NCI-H1105 treated with DMSO at 0.1 percent for 48 hours (cell line): ENCODE results near the gene FBXL16.
"Not testable (repeated sequence)": the region's sequence is repeated elsewhere in the genome, so short reads cannot be mapped to it uniquely, and the experiment has no call there.

Experiments
- DNase-seq: peaks from one replicate; lab custom pipeline; 2025; lab: John Stamatoyannopoulos, UW

Gene FBXL16

DNA sequence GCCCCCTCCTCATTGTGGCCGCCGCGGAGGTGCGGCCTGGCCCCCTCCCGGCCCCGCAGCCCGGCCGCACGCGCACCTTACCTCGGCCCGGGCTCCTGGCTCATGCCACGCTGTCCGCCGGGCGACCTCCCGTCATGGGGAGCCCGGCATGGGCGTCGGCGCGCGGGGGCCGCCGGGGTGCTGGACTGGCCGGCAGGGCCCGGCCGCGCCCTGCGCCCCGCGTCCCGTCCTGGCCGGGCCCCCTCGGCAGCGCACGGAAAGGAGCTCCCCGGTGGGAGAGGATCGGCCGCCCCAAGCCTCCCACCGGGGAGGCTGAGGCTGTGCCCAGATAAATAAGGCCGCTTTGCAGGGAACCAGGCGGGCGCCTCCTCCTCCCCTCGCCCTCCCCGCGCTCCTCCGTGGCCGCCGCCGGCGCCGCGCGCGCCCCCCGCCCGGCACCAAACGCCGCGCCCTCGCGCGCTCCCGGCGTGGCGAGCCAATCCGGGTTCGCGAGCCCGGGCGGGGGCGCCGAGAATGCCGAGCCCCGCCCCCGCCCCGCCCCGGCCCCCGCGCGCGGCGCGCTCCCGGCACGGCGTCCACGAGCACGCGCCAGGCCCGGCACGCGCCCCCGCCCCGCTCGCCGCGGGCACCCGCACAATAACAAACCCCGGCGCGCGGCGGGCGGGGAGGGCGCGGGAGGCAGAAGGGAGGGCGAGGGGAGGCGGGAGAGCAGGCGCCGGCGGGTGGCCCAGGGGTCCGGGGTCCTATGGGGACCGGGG is at the start of gene FBXL16:
FBXL16 (minus strand) TSS at position 371 of the 758 bp plus-strand sequence. CDS start 8,396 bp downstream, outside the sequence.
- DNase-seq, result peak; percentile 43

DNA sequence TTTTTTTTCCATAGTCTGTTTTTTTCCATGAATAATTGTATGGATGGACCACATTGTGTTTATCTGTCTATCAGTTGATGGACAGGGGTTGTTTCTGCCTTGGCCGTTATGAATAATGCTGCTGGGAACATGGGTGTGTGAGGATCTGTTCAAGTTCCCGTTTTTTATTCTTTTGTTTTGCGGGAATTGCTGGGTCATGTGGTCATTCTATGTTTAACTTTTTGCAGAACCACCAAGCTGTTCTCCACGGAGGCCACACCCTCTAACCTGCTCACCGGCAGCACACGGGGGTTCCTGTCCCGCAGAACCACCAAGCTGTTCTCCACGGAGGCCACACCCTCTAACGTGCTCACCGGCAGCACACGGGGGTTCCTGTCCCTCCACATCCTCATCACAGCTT is 49.1 kb upstream of the FBXL16 start:
- no peak for DNase-seq

DNA sequence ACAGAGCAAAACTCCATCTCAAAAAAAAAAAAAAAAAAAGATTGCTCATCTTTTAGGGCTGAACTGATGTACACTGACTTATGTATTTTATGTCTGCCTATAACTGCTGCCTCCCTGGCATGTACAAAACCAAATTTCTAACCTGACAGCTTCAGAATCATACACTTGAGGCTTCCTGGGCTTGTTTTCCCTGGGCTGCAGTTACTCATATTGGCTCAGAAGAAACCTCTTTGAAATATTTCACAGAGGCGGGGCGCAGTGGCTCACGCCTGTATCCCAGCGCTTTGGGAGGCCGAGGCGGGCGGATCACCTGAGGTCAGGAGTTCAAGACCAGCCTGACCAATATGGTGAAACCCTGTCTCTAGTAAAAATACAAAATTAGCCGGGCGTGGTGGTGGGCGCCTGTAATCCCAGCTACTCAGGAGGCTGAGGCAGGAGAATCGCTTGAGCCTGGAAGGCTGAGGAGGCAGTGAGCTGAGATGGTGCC is 48.6 kb upstream of the FBXL16 start:
- not testable (repeated sequence) for DNase-seq

- no peak for DNase-seq
Measured at GRCh38 chr16:752007-752312, 46.4 kb upstream of the FBXL16 start.

GRCh38 chr16:751152-752006 is 45.8 kb upstream of the FBXL16 start:
- DNase-seq, result no peak

DNA sequence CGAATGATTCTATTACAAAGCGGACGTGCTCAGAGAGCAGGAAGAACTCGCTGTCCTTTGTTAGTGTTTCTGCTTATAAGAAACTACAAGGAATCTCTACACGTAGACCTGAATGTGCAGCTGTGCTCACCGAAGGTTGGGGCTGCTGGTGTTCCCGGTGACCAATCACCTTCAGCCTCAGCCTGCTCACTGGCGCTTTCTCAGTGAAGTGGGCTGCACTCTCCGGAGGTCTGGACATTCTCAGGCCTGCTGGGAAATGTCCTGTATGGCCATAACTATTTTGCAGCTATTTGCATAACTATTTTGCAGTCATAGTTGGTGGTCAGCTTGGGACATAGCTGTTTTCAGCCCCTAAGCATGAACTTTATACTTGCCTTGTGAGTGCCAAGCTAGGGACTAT is 44.9 kb upstream of the FBXL16 start:
- DNase-seq, result no peak

GRCh38 chr16:749010-749409 is 43.4 kb upstream of the FBXL16 start:
- no peak for DNase-seq

GRCh38 chr16:747978-748746 is 42.6 kb upstream of the FBXL16 start:
- no peak for DNase-seq

GRCh38 chr16:746637-747036 is 41.0 kb upstream of the FBXL16 start:
- no peak for DNase-seq

- DNase-seq, result no peak
Measured at GRCh38 chr16:745739-746138, 40.1 kb upstream of the FBXL16 start.

- DNase-seq, result no peak
Measured at GRCh38 chr16:743794-744500, 38.3 kb upstream of the FBXL16 start.

- DNase-seq, result not testable (repeated sequence)
Measured at GRCh38 chr16:742894-743293, 37.3 kb upstream of the FBXL16 start.

DNA sequence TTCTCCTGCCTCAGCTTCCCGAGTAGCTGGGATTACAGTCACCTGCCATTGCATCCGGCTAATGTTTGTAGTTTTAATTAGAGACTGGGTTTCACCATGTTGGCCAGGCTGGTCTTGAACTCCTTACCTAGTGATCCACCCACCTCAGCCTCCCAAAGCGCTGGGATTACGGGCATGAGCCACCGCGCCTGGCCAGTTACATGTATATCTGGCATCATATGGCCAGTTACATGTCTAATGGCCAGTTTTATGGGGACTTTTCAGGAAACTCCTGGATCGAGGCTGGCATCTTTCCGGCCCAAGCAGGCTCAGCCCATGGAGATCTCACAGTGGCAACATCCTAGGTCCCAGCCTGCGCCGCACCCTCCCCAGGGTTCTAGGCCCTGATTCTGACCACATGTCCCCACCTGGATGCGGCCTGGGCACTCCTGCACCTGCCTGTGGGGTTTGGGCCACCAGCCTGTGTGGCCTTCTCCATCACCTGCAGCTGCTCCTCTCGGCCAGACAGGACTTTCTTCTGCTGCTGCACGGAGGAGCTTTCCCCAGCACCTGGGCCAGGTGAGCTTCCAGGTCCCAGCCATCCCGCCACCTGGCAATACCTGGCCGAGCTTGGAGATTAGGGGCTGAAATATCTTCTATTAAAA is 36.5 kb upstream of the FBXL16 start:
- no peak for DNase-seq

GRCh38 chr16:740764-741505 is 35.3 kb upstream of the FBXL16 start, which contains the start of gene CIAO3:
Gene CIAO3 (minus strand): TSS chr16:740997. CDS start chr16:740985, 12 bp downstream.
- peak; percentile 60 for DNase-seq

GRCh38 chr16:740459-740763 is 34.8 kb upstream of the FBXL16 start:
- DNase-seq, result no peak

GRCh38 chr16:739560-740458 is 34.2 kb upstream of the FBXL16 start:
- no peak for DNase-seq

DNA sequence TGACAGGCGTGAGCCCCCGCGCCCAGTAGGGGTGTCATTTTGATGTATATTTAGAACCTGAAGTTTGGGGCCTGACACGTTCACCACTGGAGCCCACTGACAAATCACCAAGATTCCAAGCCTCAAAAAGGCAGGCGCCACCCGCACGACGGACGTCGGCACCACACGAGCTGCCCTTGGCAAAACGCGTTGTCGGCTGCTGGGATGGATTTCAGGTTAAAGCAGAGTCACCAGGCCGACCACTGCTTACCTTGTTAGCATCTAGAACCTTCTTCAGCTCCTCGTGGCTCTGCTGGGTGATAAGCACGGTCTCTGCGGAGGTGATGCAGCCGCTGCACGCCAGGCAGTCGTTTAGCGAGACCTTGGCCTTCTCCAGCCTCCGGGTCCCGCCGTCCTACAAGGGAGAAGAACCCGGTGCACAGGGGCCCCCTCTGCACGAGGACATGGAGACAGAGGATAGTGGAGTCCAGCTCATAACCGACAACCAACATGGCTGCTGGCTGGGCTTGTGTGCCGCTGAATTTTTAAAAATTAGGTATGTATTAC is 31.4 kb upstream of the FBXL16 start:
- DNase-seq, result no peak

GRCh38 chr16:735982-736453 is 30.4 kb upstream of the FBXL16 start:
- no peak for DNase-seq
